IPS-11a (cell line): ENCODE data around the gene GPATCH8.

Source experiments
- H3K4me3 ChIP-seq: one replicate; pipeline ENCODE4 v1.5.1; 2013; ENCODE audit warnings: low read depth, low read length, control low read depth

Gene GPATCH8

GRCh38 chr17:44359006-44359405, 144.2 kb downstream of the GPATCH8 start:
- H3K4me3 ChIP-seq = no peak overlapping the region

DNA sequence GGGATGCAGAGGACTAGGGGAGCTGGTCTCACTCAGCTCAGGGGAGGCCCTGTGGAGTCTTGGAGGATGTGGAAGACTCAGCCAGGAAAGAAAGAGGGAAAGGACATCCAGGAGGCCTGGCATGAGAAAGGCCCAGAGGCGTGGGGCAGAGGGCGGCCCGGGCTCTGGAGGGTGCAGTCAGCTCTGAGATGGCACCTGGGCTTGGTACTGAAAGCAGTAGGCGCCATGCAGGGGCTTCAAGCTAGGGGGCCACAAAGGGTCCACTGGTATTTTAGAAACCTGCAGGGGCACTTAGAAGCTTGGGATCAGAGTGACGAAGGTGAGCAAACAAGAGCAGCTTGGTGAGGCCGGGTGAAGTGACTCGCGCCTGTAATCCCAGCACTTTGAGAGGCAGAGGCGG, 145.1 kb downstream of the GPATCH8 start:
- H3K4me3 ChIP-seq = no peak overlapping the region

DNA sequence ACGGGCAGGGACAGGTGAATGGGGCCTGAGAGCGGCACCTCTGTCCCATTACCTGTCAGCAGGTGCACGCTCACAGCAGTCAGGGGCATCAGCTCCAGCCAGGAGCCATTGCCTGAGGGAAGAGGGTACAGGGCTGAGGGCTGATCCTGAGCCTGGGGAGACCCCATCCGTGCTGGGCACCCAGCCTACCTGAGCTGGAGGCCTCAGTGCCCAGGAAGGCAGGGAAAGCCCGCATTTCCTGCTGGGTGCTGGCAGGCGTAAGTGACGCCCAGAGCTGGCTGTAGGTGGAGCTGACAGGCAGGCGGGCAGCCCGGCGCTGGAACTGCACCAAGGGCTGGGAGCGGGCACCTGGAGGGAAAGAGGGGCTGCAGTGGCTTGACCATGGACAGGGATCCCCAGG, 147.0 kb downstream of the GPATCH8 start:
- no peak overlapping the region for H3K4me3 ChIP-seq

- no peak overlapping the region for H3K4me3 ChIP-seq
Measured at GRCh38 chr17:44355642-44356099, 147.5 kb downstream of the GPATCH8 start.

DNA sequence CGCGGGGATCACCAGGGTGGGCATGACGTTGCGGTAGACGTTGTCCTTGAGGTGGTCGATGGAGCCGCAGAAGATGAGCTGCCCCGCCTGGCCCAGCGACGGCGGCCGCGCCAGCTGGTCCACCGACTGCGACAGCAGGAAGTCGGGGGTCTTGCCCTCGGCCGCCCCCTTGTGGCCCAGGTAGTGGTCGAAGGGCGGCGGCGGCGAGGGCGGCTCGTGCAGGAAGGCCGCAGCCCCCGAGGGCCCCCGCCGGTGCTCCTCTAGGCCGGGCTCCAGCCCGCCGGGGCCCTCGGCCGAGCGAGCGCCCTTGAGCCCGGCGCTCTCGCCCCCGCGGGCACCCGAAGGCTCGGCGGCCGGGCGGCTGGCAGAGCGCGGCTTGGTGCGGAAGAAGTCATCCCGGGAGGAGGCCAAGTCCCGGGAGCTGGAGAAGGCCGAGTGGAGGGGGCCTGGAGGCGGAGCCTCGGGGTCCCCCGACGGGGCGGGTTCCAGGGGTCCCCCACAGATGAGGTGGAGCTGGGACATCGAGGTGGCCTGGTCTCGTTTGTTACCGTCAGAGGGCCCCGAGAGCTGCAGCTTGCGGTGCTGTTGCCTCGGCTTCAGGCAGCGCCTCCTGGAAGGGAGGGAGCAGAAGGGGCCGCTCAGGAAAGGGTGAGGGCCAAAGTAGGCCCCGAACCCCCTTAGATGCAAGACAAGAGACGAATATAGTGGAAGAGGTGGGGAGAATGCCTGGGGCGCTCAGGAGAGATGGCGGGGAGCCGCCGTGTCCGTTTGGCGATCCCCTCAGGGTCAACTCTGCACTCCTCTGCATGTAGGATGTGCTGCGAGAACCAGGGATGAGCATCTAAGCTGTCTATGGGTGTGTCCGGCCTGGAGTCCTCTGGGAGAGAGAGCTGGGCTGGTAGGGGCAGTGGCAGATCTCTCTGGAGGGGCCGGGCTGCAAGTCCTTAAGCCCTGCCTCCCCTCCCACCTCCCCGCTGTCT, 148.3 kb downstream of the GPATCH8 start:
- H3K4me3 ChIP-seq = peak overlapping the region; percentile 4

DNA sequence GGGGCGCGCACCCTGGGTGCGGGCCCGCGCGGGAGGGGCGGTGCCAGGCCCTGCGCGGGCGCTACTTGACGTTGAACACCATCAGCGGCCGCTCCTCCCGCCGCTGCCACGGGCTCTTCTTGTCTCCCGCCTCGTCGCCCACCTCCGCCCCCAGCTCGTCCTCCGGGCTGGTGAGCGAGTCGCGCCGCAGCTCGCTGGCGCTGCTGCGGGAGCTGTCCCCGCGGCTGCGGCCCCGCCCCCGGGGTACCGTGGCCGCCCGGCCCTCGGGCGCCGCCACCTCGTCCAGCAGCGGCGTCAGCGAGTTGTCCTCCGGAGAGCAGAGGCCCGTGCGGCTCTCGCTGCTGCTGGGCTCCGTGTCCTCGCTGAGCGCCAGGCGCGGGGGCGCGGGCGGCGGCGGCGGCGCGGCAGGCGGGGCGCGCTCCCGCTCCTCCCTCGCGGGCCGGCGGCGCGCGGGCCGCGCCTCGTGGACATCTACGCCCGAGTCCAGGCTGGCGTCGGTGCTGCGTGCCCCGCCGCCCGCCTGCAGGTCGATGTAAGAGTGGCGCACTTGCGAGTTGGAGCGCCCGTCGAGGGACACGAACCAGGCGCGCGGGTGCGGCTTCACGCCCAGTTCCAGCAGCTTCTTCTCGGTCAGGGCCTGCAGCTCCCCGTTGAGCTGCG, 149.4 kb downstream of the GPATCH8 start:
- H3K4me3 ChIP-seq = peak overlapping the region; percentile 33

GRCh38 chr17:44352828-44353671, 150.2 kb downstream of the GPATCH8 start:
- H3K4me3 ChIP-seq = peak overlapping the region; percentile 10

DNA sequence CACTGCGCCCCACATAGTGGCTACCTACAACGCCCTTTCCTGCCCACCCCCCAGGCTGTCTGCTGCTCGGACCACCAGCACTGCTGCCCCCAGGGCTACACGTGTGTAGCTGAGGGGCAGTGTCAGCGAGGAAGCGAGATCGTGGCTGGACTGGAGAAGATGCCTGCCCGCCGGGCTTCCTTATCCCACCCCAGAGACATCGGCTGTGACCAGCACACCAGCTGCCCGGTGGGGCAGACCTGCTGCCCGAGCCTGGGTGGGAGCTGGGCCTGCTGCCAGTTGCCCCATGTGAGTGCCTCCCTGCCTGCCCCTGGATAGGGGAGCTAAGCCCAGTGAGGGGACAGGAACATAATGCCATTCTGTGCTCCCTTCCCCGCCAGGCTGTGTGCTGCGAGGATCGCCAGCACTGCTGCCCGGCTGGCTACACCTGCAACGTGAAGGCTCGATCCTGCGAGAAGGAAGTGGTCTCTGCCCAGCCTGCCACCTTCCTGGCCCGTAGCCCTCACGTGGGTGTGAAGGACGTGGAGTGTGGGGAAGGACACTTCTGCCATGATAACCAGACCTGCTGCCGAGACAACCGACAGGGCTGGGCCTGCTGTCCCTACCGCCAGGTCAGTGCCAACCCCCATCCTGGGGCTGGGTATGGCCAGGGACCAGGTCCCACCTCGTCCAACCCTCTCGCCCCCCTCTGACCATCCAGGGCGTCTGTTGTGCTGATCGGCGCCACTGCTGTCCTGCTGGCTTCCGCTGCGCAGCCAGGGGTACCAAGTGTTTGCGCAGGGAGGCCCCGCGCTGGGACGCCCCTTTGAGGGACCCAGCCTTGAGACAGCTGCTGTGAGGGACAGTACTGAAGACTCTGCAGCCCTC, 151.0 kb downstream of the GPATCH8 start:
- no peak overlapping the region for H3K4me3 ChIP-seq

- H3K4me3 ChIP-seq = no peak overlapping the region
Measured at GRCh38 chr17:44351464-44351863, 151.7 kb downstream of the GPATCH8 start.

DNA sequence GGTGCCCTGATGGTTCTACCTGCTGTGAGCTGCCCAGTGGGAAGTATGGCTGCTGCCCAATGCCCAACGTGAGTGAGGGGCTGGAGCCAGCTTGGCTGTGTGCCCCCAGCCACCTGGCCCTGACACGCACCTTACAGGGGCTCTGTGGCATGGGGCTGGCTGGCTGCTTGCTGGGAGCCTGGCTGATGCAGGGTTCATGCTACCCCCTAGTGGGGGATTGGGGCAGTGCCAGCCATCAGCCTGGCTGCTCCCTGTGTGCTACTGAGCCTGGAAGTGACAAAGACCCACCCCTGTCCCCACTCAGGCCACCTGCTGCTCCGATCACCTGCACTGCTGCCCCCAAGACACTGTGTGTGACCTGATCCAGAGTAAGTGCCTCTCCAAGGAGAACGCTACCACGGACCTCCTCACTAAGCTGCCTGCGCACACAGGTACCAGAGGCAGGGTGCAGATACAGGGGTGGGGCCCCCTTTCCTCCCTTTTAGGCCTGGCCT, 152.4 kb downstream of the GPATCH8 start:
- no peak overlapping the region for H3K4me3 ChIP-seq

DNA sequence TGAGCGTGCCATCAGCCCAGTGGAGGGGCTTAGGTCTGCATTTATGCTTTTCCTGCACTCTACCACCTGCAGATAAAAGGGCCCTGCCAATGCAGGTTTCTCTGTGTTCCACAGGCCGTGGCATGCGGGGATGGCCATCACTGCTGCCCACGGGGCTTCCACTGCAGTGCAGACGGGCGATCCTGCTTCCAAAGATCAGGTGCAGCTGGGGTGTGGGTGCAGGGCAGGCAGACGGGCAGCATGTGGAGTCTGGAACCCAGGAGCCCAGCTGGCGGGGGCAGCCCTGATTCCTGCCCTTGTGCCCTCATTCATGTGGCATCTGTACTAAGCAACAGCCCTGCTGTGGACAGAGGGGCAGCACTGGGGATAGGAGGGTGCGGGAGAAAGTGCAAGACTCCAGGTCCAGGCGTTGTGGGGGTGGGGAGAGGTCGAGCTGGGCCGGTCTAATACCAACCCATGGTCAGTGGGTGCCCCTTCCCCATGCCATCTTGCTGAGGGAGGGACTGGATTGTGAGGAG, 153.6 kb downstream of the GPATCH8 start:
- no peak overlapping the region for H3K4me3 ChIP-seq

DNA sequence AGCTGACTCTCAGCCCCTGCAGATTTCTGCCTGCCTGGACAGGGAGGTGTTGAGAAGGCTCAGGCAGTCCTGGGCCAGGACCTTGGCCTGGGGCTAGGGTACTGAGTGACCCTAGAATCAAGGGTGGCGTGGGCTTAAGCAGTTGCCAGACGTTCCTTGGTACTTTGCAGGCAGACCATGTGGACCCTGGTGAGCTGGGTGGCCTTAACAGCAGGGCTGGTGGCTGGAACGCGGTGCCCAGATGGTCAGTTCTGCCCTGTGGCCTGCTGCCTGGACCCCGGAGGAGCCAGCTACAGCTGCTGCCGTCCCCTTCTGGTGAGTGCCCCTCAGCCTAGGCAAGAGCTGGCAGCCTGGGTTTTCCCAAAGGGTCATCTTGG, 154.2 kb downstream of the GPATCH8 start:
- no peak overlapping the region for H3K4me3 ChIP-seq

DNA sequence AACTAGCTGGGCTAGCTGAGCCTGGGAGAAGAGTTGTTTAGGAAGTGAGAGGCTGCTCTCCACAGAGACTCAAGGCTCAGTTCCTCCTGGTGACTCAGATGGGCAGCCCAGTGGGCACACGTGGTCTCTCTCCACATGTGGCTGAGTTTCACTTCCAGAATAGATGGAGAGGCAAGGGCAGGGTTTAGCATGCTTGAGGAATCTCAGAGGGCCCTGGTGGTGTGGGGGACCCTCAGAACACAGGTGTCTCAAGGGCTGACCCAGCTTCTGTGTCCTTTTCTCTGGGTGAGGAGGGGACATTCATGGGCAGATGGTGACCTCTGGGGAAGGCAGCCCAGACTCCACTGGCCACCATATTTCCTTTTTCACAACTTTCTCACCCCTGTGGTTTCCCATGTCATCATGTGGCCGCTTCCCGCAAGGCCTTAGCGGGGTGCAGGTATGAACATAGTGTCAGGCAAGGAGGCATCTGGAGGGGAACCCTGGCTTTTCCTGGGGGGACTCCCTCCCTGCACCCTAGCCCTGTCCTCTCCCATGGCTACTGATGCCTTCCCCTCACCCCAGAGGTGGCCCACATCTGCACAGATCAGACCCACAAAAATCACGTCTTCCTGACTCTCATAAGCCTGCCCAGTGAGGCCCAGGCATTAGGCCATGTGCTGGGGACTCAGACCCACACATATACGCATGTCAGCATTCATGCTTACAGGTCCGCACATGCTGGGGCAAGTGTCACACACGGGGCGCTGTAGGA, 154.8 kb downstream of the GPATCH8 start:
- no peak overlapping the region for H3K4me3 ChIP-seq
